Osteoblast (primary cell): ENCODE data around the gene CD200R1L. TPM values are rescaled to one million over a fixed set of nuclear protein-coding genes. Genes with fewer than 3 reads are reported as not detected.

Experiments
- DNase-seq: peaks from one replicate; pipeline ENCODE4 v3.0.0; 2011; ENCODE audit warnings: low spot score, mixed read lengths; ENCODE audit not compliant: insufficient read length; ENCODE audit errors: missing footprints
- H2AFZ ChIP-seq: 2 replicates; pipeline ENCODE4 v1.6.0; 2011; ENCODE audit warnings: mild to moderate bottlenecking, low read length
- H3K27ac ChIP-seq: 2 replicates; pipeline ENCODE4 v1.5.1; 2011; ENCODE audit warnings: mild to moderate bottlenecking, low read depth, low read length, moderate library complexity
- H3K27me3 ChIP-seq: 2 replicates; pipeline ENCODE4 v1.6.0; 2012; ENCODE audit warnings: mild to moderate bottlenecking, control low read depth, inconsistent platforms, low read length, moderate library complexity; ENCODE audit not compliant: insufficient read depth
- H3K36me3 ChIP-seq: 2 replicates; pipeline ENCODE4 v1.5.1; 2011; ENCODE audit warnings: mild to moderate bottlenecking, low read length, control low read depth, moderate library complexity; ENCODE audit not compliant: insufficient read depth
- H3K4me1 ChIP-seq: 2 replicates; pipeline ENCODE4 v1.5.1; 2011; ENCODE audit warnings: mild to moderate bottlenecking, low read length, control low read depth, moderate library complexity; ENCODE audit not compliant: insufficient read depth
- H3K4me2 ChIP-seq: 2 replicates; pipeline ENCODE4 v1.6.0; 2011; ENCODE audit warnings: mild to moderate bottlenecking, low read length; ENCODE audit not compliant: insufficient read depth
- H3K4me3 ChIP-seq: fragments of 200-600 bp; sonication (generic); 3 replicates; pipeline ENCODE4 v1.5.1; 2012; ENCODE audit warnings: mild to moderate bottlenecking, low read length, inconsistent platforms; ENCODE audit not compliant: insufficient read depth
- H3K79me2 ChIP-seq: 2 replicates; pipeline ENCODE4 v1.6.0; 2012; ENCODE audit warnings: mild to moderate bottlenecking, low read length, control low read depth, inconsistent platforms; ENCODE audit not compliant: insufficient read depth
- H3K9me3 ChIP-seq: 2 replicates; pipeline ENCODE4 v1.5.1; 2011; ENCODE audit warnings: low read depth, low read length, control low read depth
- H4K20me1 ChIP-seq: 2 replicates; pipeline ENCODE4 v1.6.0; 2012; ENCODE audit warnings: mild to moderate bottlenecking, low read length, control low read depth; ENCODE audit not compliant: insufficient read depth
- total RNA-seq: library from RNA; depleted of rRNA; stranded (reverse); fragments of >200 nt; gene quantifications from 2 replicates; pipeline ENCODE4 v1.2.3, GENCODE V29; 2012
- TF ChIP-seq, protein P1 (sequence below): IDR thresholded peaks from 2 replicates; pipeline ENCODE4 v1.5.1; 2011; ENCODE audit warnings: mild to moderate bottlenecking, low read depth, low read length, moderate library complexity; ENCODE audit errors: extremely low read depth

Gene CD200R1L
- total RNA-seq, 1 donor, result not detected

DNA sequence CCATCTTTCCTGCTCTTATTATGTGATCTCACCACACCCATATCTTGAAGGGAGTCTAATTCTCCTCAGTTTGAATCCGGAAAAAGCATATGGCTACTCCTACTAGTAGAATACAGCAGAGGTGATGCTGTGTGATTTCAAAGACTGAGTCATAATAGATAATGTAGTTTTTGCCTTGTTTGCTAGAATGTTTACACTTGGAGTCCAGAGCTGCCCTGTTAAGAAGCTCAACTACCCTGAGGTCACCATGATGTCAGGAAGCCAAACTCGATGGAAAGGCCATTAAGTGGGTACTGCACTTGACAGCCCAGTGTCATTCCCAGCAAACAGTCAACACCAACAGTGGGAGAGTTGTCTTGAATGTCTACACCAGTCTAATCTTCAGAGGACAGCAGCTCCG, 56.9 kb downstream of the CD200R1L start:
- Histone ChIP-seq H3K4me3 (no peak overlapping the region), H3K4me2 (no peak overlapping the region), H3K4me1 (peaks cover 19% of the 10 kb centered on the region), H2AFZ (peak overlapping the region; percentile 39), H3K36me3 (no peaks in the 10 kb centered on the region), H3K27me3 (no peaks in the 10 kb centered on the region), H3K79me2 (no peaks in the 10 kb centered on the region), H4K20me1 (no peaks in the 10 kb centered on the region), H3K9me3 (no peaks in the 10 kb centered on the region), H3K27ac (no peak overlapping the region)
- no peak for DNase-seq
- TF ChIP-seq, protein P1, sequence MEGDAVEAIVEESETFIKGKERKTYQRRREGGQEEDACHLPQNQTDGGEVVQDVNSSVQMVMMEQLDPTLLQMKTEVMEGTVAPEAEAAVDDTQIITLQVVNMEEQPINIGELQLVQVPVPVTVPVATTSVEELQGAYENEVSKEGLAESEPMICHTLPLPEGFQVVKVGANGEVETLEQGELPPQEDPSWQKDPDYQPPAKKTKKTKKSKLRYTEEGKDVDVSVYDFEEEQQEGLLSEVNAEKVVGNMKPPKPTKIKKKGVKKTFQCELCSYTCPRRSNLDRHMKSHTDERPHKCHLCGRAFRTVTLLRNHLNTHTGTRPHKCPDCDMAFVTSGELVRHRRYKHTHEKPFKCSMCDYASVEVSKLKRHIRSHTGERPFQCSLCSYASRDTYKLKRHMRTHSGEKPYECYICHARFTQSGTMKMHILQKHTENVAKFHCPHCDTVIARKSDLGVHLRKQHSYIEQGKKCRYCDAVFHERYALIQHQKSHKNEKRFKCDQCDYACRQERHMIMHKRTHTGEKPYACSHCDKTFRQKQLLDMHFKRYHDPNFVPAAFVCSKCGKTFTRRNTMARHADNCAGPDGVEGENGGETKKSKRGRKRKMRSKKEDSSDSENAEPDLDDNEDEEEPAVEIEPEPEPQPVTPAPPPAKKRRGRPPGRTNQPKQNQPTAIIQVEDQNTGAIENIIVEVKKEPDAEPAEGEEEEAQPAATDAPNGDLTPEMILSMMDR, result no peak

- Histone ChIP-seq H3K9me3 (no peaks in the 10 kb centered on the region), H3K4me1 (peaks cover 12% of the 10 kb centered on the region)
- no peak for DNase-seq
Observed at GRCh38 chr3:112786881-112787579, 59.6 kb downstream of the CD200R1L start.

GRCh38 chr3:112786002-112786590, 60.6 kb downstream of the CD200R1L start:
- Histone ChIP-seq H3K79me2 (no peaks in the 10 kb centered on the region), H3K4me3 (no peak overlapping the region), H3K27ac (no peak overlapping the region), H3K4me1 (peaks cover 19% of the 10 kb centered on the region), H4K20me1 (no peaks in the 10 kb centered on the region), H3K9me3 (no peaks in the 10 kb centered on the region), H2AFZ (peak overlapping the region; percentile 1), H3K27me3 (no peaks in the 10 kb centered on the region), H3K36me3 (no peaks in the 10 kb centered on the region), H3K4me2 (no peak overlapping the region)
- TF ChIP-seq, protein P1, result no peak
- peak; percentile 78 for DNase-seq

More at GRCh38 chr3:112786881-112787579, 59.6 kb downstream of the CD200R1L start:
- Histone ChIP-seq H3K4me3 (no peak overlapping the region), H3K4me2 (no peak overlapping the region), H3K27ac (no peak overlapping the region), H2AFZ (no peak overlapping the region), H3K36me3 (no peaks in the 10 kb centered on the region), H4K20me1 (no peaks in the 10 kb centered on the region), H3K79me2 (no peaks in the 10 kb centered on the region), H3K27me3 (no peaks in the 10 kb centered on the region)
- TF ChIP-seq, protein P1, result no peak

GRCh38 chr3:112785321-112786001, 61.2 kb downstream of the CD200R1L start:
- Histone ChIP-seq H3K4me1 (peaks cover 26% of the 10 kb centered on the region), H2AFZ (no peak overlapping the region), H3K36me3 (no peaks in the 10 kb centered on the region), H3K4me3 (no peak overlapping the region), H3K27ac (no peak overlapping the region), H3K4me2 (no peak overlapping the region), H3K79me2 (no peaks in the 10 kb centered on the region), H3K27me3 (no peaks in the 10 kb centered on the region), H3K9me3 (no peaks in the 10 kb centered on the region), H4K20me1 (no peaks in the 10 kb centered on the region)
- DNase-seq, result no peak
- TF ChIP-seq, protein P1, result no peak
